Activated gamma-delta T cell treated with anti-CD3 and anti-CD28 coated beads, Interleukin-2, amount 50 U/mL, for 16 hours (primary cell): Measurements from ENCODE around the gene DPEP2NB.
A peak's percentile ranks its signal among the peaks of the same experiment; 100 is the strongest.
"Not testable (repeated sequence)": the region's sequence is repeated elsewhere in the genome, so short reads cannot be mapped to it uniquely, and the experiment has no call there.

Source experiments
- DNase-seq: peaks from one replicate; pipeline ENCODE4 v3.0.0-alpha.2; 2020; ENCODE audit warnings: low read depth

The DPEP2NB gene

DNA sequence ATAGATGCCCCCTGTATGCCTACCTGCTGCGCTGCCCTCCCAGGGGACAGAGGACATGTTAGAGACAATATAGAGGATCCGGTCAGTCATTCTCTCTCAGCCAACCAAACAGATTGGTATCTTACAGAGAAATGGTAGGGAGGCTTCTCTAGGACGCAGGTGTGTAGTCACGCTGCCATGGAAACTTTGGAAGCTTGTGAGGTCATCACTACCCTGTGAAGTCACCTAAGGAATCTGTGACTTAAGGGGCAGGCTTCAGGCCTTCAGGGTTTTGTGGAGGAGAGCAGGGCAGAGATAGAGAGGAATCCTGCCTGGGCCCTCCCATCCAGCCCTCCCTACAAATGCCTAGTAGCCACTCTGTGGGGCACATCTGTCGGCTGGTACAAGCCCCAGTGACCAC, at the start of gene DPEP2NB:
DPEP2NB (minus strand) TSS at position 231 of the 400 bp plus-strand sequence; CDS start at position 90, 141 bp downstream.
- DNase-seq = no peak

- DNase-seq = peak; percentile 40
These were observed 49.2 kb upstream of the DPEP2NB start for GRCh38 chr16:68064791-68065365.

- DNase-seq = peak; percentile 29
These were observed 47.2 kb upstream of the DPEP2NB start for GRCh38 chr16:68062910-68063393.

GRCh38 chr16:68061396-68061795, 45.7 kb upstream of the DPEP2NB start:
- no peak for DNase-seq

DNA sequence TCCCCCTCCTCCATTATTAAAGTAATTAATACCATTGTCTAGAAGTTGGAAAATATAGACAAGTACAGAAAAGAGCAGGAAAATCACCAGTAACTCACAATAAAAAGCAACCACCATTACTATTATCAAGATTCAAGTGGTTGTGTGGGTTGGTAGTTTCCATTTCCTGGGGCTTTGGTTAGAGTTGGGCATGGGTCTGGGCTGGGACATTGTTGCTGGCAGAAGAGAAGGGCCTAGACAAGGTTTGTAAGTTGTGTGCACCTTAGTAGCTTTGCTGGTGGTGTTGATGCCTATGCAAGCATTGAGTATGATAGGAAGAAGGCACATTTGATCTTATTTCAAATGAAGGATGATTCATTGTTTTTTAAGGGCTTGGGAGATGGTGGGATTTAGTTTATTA, 44.1 kb upstream of the DPEP2NB start:
- no peak for DNase-seq

- DNase-seq = no peak
These were observed 39.7 kb upstream of the DPEP2NB start for GRCh38 chr16:68055395-68055794.

DNA sequence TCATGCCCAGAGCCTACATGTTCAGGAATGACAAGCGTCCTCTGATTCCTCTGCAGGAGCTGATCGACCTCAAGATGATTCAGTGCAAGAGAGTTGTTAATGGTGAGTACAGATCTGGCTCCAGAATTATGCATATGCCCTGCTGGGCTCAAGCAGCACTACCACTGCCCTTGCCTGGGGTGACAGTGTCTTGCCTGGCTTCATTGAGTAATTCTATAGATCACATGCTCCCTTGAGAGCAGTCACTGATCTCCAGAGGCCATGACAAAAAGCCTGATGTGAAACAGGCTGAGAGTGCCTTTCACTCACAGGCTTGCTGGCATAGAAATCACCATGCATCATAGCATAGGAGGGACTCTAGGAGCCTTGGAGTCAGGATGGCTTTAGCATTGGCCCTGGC, 33.7 kb upstream of the DPEP2NB start:
- DNase-seq = no peak

- no peak for DNase-seq
These were observed 32.3 kb upstream of the DPEP2NB start for GRCh38 chr16:68047987-68048386.

GRCh38 chr16:68046106-68046505, 30.4 kb upstream of the DPEP2NB start:
- DNase-seq = no peak

DNA sequence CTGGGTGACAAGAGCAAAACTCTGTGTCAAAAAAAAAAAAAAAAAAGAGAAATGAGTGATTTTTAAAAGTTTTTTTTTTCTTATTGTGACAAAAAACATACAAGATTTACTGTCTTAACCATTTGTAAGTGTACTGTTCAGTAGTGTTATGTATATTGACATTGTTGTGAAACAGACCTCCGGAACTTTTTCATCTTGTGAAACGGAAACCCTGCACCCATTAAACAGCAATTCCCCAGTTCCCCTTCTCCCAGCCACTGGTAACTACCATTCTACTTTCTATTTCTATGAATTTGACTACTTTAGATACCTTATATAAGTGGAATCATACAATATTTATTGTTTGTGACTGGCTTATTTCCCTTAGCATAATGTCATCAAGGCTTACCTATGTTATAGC, 26.1 kb upstream of the DPEP2NB start:
- DNase-seq = no peak

DNA sequence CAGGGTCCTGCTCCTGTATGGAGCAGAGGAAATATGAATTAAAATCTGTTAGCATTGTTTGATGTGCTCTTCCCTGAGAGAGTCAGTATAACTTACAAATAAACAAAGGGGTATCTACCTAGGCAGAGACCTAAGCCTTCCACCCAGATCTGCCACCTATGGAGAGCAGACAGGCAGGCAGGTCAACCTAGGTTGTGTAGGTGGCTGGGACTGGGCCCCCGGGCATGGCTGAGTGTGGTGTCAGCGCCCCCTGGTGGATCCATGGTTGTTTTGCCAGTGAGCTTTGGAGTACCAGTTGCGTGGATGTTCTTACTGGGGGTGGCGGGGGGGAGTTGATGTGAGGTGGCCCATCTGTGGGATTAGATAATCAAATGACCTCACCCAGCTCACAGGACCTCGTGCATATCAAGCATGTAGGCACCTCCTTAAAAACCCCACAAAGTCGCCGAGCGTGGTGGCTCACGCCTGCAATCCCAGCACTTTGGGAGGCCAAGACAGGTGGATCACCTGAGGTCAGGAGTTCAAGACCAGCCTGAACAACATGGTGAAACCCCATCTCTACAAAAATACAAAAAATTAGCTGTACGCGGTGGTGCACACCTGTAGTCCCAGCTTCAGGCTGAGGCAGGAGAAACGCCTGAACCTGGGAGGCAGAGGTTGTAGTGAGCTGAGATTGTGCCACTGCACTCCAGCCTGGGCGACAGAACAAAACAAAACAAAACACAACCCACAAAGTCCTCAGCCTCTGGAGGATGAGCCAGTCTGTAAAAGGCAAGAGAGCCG, 25.0 kb upstream of the DPEP2NB start:
- DNase-seq = peak; percentile 88

DNA sequence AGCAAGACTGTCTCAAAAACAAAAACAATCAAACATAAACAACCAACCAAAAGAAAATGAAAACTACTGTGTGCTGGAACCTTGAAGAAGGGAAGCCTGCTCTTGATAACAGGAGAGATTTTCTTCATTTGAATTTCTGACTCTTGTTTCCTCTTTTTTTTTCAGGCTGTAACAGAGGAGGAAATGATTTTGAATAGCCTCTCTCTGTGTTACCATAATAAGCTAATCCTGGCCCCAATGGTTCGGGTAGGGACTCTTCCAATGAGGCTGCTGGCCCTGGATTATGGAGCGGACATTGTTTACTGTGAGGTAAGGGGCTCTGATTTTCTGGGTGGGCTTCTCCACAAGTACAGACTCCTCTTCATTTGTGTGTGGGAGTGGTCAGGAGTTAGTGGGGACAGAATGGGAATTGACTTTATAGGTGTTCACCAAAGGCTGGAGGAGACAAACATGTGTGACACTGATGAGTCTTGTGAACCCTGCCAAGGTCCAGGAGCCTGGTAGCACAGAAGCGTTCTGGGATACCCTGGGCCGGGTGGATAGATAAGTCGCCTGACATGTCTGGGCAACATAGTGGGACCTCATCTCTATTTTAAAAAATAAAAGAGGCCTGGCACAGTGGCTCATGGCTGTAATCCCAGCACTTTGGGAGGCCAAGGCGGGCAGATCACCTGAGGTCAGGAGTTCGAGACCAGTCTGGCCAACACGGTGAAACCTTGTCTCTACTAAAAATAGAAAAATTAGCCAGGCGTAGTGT, 22.3 kb upstream of the DPEP2NB start:
- DNase-seq = no peak

- DNase-seq = no peak
These were observed 19.5 kb upstream of the DPEP2NB start for GRCh38 chr16:68035227-68035626.

GRCh38 chr16:68033101-68033500, 17.4 kb upstream of the DPEP2NB start:
- DNase-seq = no peak

DNA sequence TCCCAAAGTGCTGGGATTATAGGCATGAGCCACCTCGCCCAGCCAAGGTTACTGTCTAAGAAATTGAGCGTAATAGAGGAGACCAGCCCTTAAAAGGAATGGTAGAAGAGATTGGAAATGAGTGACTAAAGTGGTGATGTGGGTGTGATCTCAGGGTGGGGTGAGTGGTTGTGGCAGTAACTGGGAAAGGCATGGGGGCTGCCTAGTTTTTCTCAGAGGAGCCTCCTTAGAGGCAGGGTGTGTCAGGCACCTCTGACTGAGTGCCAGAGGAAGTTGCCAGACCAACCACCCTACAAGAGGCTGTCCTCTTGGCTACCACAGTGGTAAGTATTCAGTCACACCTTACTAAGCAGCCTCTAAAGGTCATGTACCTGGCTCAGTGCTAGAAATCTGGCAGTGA, 16.2 kb upstream of the DPEP2NB start:
- no peak for DNase-seq

GRCh38 chr16:68030108-68030507, 14.4 kb upstream of the DPEP2NB start:
- DNase-seq = not testable (repeated sequence)

- DNase-seq = no peak
These were observed 13.3 kb upstream of the DPEP2NB start for GRCh38 chr16:68028996-68029395.

GRCh38 chr16:68022728-68023537, 7.2 kb upstream of the DPEP2NB start, which contains the start of the genes DDX28 and DUS2:
TSS of gene DDX28 (minus strand) at chr16:68023232. CDS start at chr16:68023202, 30 bp downstream.
TSS of gene DUS2 (plus strand) at chr16:68023284. CDS start at chr16:68038024, 14,740 bp downstream.
- DNase-seq = peak; percentile 87

DNA sequence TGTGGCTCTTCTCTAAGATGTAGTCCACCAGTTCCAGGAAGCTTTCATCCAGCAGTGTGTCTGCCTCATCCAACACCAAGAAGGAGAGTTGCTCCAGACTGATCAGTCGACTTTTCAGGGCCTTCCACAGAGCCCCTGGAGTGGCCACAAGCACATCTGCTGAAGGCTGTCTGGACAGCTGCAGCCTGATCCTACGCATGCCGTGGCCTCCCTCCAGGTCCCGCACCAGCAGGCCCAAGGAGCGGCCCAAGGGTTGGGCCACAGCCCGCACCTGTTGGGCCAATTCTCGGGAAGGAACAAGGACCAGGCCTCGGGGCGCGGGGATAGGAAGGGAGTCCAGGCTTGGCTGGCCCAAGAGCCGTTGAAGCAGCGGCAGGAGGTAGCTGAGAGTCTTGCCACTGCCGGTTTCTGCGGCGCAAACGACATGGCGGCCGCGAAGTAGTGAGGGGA, 6.6 kb upstream of the DPEP2NB start:
- peak; percentile 8 for DNase-seq

- DNase-seq = no peak
These were observed 5.8 kb upstream of the DPEP2NB start for GRCh38 chr16:68021490-68021889.

GRCh38 chr16:68019167-68019680, 3.5 kb upstream of the DPEP2NB start:
- DNase-seq = no peak
